ENCODE data around the gene FBXL7.

The FBXL7 gene

DNA sequence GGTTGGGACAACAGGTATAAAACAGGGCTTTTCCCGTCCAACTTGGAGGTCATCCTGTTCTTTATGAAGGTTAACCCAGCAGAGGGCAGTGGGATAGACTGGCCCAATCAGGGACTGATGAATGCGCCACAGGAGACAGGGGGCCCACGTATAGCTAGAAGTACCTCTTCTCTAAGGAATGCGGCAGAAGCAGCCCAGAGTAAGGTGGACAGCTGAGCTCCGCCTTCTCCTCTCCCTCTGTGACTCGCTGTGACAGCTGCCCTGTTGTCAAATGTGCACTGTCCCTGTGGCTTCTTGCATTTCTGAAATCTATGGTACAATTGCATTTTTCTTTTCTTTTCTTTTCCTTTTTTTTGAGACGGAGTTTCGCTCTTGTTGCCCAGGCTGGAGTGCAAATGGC, 306.6 kb downstream of the FBXL7 start:
- POLR2A ChIA-PET = no interaction called here
- DNase-seq (ENCODE audit: low read depth, low spot score) = no peak
- TF ChIP-seq, protein P1, sequence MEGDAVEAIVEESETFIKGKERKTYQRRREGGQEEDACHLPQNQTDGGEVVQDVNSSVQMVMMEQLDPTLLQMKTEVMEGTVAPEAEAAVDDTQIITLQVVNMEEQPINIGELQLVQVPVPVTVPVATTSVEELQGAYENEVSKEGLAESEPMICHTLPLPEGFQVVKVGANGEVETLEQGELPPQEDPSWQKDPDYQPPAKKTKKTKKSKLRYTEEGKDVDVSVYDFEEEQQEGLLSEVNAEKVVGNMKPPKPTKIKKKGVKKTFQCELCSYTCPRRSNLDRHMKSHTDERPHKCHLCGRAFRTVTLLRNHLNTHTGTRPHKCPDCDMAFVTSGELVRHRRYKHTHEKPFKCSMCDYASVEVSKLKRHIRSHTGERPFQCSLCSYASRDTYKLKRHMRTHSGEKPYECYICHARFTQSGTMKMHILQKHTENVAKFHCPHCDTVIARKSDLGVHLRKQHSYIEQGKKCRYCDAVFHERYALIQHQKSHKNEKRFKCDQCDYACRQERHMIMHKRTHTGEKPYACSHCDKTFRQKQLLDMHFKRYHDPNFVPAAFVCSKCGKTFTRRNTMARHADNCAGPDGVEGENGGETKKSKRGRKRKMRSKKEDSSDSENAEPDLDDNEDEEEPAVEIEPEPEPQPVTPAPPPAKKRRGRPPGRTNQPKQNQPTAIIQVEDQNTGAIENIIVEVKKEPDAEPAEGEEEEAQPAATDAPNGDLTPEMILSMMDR (IDR thresholded peaks at IDR 0.05; ENCODE audit: insufficient read depth, low read length, missing control alignments) = no peak
- no peak overlapping the region for H3K4me3 ChIP-seq (ENCODE audit: low read depth, low read length)
- CTCF ChIA-PET = interaction anchor here (1.0 to 1.7 kb wide), 5 partner anchors 7 to 189 kb away, joined by 3 to 7 read pairs (median 4); no protein-coding TSS in a partner anchor

DNA sequence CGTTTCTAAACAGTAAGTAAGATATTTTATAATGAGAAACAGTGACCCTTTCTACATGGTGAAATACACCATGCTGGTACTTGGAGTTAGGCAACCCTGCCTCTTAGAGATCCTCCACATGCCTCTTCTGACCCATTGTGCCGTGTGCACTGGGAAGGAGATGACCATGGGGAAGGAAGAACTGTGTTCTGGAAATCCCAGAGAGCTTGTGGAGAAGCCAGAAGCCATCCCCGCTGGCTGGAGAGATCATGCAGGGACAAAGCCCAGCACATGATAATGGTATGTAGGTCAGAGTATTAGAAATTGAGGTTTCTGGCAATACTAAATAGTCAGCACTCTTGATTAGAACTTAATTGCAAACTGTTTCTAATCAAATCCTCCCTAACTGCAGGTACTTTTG, 307.3 kb downstream of the FBXL7 start:
- DNase-seq (ENCODE audit: low read depth, low spot score) = no peak
- CTCF ChIA-PET = interaction anchor here (1.2 to 1.7 kb wide), 6 partner anchors 8 to 189 kb away, joined by 3 to 8 read pairs (median 6); no protein-coding TSS in a partner anchor
- TF ChIP-seq, protein P1 (IDR thresholded peaks at IDR 0.05; ENCODE audit: insufficient read depth, low read length, missing control alignments) = no peak
- no peak overlapping the region for H3K4me3 ChIP-seq (ENCODE audit: low read depth, low read length)
- POLR2A ChIA-PET = no interaction called here

DNA sequence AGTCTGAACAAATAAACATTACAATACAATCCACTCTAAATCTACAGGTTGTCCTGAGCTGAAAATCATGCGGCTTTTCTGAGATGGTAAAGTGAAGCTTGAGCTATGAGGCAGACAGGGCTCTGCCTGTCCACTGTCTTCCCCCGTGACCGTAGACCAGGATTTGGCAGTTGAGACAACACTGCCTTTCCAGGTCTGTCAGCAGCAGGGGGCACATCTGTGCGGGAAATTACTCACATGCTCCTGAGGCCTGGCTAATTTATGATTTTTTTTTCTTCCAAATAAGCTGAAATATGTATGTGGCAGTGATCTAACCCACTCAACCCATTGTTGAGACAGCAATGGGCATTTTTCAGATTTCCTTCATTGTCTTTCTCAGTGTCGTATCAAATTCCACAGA, 307.9 kb downstream of the FBXL7 start:
- H3K4me3 ChIP-seq (ENCODE audit: low read depth, low read length) = no peak overlapping the region
- TF ChIP-seq, protein P1 (IDR thresholded peaks at IDR 0.05; ENCODE audit: insufficient read depth, low read length, missing control alignments) = peak; percentile 15
- ChIA-PET POLR2A (no interaction called here), CTCF (interaction anchor here (0.5 to 1.7 kb wide), 9 partner anchors 9 to 1256 kb away, joined by 3 to 8 read pairs (median 3); no protein-coding TSS in a partner anchor)
- no peak for DNase-seq (ENCODE audit: low read depth, low spot score)

DNA sequence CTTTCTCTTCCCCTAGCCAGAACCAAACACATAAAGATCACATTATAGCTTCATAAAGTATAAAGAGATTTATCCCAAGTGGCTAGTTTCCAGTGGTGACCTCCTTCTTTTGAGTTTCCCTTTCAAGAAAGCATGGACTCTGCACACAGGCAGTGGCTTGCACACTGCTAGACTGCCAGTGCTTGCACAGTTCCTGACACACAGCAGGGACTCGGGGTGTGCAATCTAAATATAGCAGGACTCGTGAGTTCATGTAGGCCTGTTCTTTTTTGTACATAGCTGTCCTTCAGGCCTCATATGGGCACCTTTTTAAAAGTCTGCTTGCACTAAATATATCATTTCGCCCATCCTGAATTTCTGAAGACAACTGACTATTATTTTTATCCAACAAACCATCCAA, 308.6 kb downstream of the FBXL7 start:
- H3K4me3 ChIP-seq (ENCODE audit: low read depth, low read length) = no peak overlapping the region
- no peak for DNase-seq (ENCODE audit: low read depth, low spot score)
- CTCF ChIA-PET = interaction anchor here (0.7 to 1.7 kb wide), 4 partner anchors 9 to 185 kb away, joined by 3 to 8 read pairs (median 4); no protein-coding TSS in a partner anchor
- TF ChIP-seq, protein P1 (IDR thresholded peaks at IDR 0.05; ENCODE audit: insufficient read depth, low read length, missing control alignments) = no peak
- POLR2A ChIA-PET = no interaction called here

DNA sequence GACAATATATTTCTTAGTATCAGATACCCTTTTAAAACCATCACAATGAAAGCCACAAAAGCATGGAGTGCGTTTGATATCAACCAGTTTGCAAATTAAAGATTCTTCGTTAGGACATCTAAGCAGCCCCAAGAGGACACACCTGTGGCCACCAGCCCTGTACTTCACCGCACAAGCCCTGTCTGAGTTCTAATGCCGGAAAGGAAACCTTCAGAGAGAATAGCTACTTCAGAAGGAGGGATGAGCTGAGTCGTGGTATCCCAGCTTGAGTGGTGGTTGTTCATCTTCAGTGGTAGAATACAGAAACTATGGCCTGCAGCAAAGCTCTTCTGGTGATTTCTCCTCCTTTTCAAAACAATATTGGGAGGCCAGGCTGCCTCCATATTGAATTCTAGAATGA, 319.6 kb downstream of the FBXL7 start:
- ChIA-PET POLR2A (no interaction called here), CTCF (interaction anchor here (2.0 to 3.1 kb wide), 2 partner anchors 12 to 175 kb away, joined by 6 to 22 read pairs; no protein-coding TSS in a partner anchor)
- TF ChIP-seq, protein P1 (IDR thresholded peaks at IDR 0.05; ENCODE audit: insufficient read depth, low read length, missing control alignments) = no peak
- H3K4me3 ChIP-seq (ENCODE audit: low read depth, low read length) = no peak overlapping the region
- no peak for DNase-seq (ENCODE audit: low read depth, low spot score)

DNA sequence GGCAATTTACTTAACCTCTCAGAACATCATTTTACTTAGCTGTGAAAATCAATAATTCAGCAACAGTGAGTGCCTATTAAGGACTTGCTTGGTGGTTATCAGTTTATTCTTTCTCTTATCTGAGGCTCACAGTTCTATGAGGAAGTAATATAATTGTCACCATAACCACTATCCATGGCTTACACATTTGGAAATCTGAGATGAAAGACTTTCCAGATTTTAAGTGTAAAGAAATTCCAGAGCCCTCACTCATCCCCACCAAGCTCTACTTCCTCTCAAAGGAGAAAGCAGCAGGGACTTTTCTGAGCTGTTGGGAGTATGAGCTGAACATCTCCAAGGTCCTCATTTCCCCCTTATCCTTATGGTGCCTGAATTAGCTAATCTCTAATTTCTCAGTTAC, 321.5 kb downstream of the FBXL7 start:
- H3K4me3 ChIP-seq (ENCODE audit: low read depth, low read length) = no peak overlapping the region
- DNase-seq (ENCODE audit: low read depth, low spot score) = peak; percentile 17
- CTCF ChIA-PET = interaction anchor here (0.7 to 3.1 kb wide), 8 partner anchors 11 to 438 kb away, joined by 3 to 22 read pairs (median 5); no protein-coding TSS in a partner anchor
- TF ChIP-seq, protein P1 (IDR thresholded peaks at IDR 0.05; ENCODE audit: insufficient read depth, low read length, missing control alignments) = no peak
- POLR2A ChIA-PET = interaction anchor here (0.6 kb wide), 1 partner anchor 520 kb away, joined by 3 read pairs; no protein-coding TSS in a partner anchor
